NCI-H187 treated with DMSO at 0.1 percent for 48 hours (cell line): Measurements from ENCODE around the gene MTHFD2.

Source experiments
- DNase-seq: peaks from one replicate; lab custom pipeline; 2025; lab: John Stamatoyannopoulos, UW

Gene MTHFD2

GRCh38 chr2:74264281-74264680, 65.9 kb downstream of the MTHFD2 start:
- DNase-seq = no peak

- DNase-seq = no peak
Observed at GRCh38 chr2:74267068-74267467, 68.7 kb downstream of the MTHFD2 start.
